Effector memory CD4-positive, alpha-beta T cell (primary cell): ENCODE data around the gene MYCBPAP.

Experiments
- DNase-seq, 3 donors: peaks; one replicate each; pipeline ENCODE4 v3.0.0-alpha.2; 2020
- H3K27ac ChIP-seq: 2 replicates; pipeline ENCODE4 v1.7.0; 2013; ENCODE audit warnings: mild to moderate bottlenecking, low read length, moderate library complexity; ENCODE audit not compliant: insufficient read depth, poor library complexity, severe bottlenecking
- H3K27me3 ChIP-seq: replicated peaks from 2 replicates; pipeline ENCODE4 v1.7.0; 2013; ENCODE audit warnings: mild to moderate bottlenecking, low read length; ENCODE audit not compliant: insufficient read depth, control insufficient read depth, poor library complexity, severe bottlenecking
- H3K36me3 ChIP-seq: 2 replicates; pipeline ENCODE4 v1.7.0; 2013; ENCODE audit warnings: mild to moderate bottlenecking, low read length, moderate library complexity; ENCODE audit not compliant: control insufficient read depth, insufficient read depth
- H3K4me1 ChIP-seq: 2 replicates; pipeline ENCODE4 v1.7.0; 2013; ENCODE audit warnings: low read length, mild to moderate bottlenecking; ENCODE audit not compliant: control insufficient read depth, insufficient read depth, poor library complexity, severe bottlenecking
- H3K4me3 ChIP-seq: 2 replicates; pipeline ENCODE4 v1.7.0; 2013; ENCODE audit warnings: low read length, low read depth, mild to moderate bottlenecking; ENCODE audit not compliant: insufficient read depth, poor library complexity, severe bottlenecking
- H3K9me3 ChIP-seq: 2 replicates; pipeline ENCODE4 v1.7.0; 2013; ENCODE audit warnings: mild to moderate bottlenecking, low read length, moderate library complexity; ENCODE audit not compliant: control insufficient read depth

Gene MYCBPAP

DNA sequence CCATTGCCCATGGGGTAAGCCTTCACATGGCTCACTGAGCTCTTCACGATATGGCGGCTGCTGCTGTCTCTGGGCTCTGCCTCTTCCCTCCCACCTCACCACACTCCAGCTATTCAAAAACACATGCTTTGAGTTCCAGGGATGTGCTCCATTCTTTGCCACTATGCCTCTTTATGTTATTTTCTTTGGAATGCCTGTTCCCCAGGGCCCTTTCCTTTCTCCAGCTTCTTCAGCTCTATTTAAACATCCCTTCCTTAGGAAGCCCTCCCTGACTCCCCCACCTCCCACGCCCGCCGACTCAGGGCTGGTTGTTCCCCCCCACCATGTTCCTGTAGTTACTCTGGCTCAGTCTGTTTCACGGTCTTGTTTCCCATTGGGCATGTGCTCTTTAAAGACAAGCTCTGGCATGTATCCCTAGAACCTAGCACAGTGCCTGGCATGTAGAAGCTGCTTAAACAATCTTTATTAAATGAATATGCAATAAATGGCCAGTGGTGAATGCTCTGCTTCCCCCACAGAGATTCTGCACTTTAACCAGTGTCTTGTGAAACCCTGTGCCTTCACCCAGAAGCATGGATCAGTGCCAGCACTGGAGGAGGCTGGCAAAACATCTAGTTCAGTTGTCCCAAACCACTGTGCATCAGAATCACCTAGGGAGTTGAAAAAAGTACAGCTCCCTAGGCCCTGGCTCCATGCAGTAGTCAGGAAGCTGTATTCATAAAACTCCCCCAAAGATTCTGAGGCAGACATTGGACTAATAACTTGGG lies 6.9 kb downstream of the MYCBPAP start:
- no peaks in the 10 kb centered on the region for H3K36me3 ChIP-seq
- no peaks in the 10 kb centered on the region for H3K9me3 ChIP-seq
- H3K27ac ChIP-seq: no peak overlapping the region
- H3K4me1 ChIP-seq: peaks cover 4% of the 10 kb centered on the region
- no peaks in the 10 kb centered on the region for H3K27me3 ChIP-seq
- no peak overlapping the region for H3K4me3 ChIP-seq
- DNase-seq: no peak

DNA sequence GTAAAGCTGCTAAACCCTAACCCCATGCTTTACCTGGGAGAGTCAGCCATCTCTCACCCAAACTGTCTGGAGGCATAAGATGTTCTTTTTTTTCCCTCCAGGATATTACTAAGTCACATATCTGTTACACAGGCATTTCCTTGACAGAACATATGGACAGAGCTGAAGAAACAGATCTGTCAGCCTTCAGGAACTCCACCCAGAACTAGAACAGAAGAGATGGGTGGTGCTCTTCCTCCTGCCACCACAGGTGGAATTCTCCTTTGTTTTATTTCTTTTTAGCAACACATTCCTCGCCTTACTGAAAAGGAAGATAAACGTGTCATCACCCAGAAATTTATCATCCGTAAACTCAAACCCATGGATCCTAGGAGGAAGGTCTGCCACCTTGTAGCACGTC lies 8.8 kb downstream of the MYCBPAP start:
- H3K4me1 ChIP-seq: no peaks in the 10 kb centered on the region
- no peak overlapping the region for H3K4me3 ChIP-seq
- DNase-seq: no peak
- H3K27ac ChIP-seq: no peak overlapping the region
- no peaks in the 10 kb centered on the region for H3K9me3 ChIP-seq
- H3K27me3 ChIP-seq: no peaks in the 10 kb centered on the region
- no peaks in the 10 kb centered on the region for H3K36me3 ChIP-seq

DNA sequence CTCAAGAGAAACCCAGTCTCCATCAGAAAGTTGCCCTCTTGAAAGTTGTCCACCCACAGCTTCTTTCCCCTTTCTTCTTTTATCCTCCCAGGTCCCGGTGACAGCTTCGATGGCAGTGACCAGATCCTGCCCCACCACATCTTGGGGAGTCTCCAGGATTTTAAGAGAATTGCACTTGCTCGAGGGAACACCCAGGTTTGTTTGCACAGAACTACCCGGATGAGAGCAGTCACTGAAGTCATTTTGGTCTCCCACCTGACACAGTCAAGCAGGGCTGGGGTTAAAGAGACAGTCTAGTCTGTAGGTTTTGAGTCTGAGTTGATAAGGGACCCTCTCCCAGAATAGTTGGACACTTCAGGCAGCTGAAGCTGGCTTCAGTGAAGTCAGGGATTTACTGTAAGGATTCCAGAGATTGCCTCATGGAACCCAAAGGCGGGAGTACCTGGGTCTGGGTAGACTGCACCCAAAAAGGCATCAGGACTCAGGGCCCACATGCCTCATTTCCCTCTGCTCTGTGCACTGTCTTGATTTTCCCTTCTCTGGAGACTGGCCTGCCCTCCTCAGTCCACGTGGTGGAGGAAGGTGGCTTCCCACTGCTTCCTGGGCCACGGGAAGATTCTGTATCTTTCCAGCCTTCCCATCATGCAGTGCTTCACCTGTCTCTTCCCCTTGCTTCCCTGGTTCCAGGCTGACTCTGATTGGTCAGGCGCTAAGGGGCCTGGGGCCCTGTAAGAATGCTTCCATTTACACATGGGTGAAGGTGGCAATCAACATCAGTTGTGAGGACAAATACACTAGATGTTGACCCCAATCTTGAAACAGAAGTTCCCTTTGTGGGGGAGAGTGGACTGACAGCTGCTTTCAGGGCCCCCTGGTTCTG lies 9.5 kb downstream of the MYCBPAP start:
- no peak for DNase-seq
- no peaks in the 10 kb centered on the region for H3K4me1 ChIP-seq
- H3K36me3 ChIP-seq: no peaks in the 10 kb centered on the region
- no peaks in the 10 kb centered on the region for H3K9me3 ChIP-seq
- H3K27ac ChIP-seq: no peak overlapping the region
- no peak overlapping the region for H3K4me3 ChIP-seq
- H3K27me3 ChIP-seq: no peaks in the 10 kb centered on the region

DNA sequence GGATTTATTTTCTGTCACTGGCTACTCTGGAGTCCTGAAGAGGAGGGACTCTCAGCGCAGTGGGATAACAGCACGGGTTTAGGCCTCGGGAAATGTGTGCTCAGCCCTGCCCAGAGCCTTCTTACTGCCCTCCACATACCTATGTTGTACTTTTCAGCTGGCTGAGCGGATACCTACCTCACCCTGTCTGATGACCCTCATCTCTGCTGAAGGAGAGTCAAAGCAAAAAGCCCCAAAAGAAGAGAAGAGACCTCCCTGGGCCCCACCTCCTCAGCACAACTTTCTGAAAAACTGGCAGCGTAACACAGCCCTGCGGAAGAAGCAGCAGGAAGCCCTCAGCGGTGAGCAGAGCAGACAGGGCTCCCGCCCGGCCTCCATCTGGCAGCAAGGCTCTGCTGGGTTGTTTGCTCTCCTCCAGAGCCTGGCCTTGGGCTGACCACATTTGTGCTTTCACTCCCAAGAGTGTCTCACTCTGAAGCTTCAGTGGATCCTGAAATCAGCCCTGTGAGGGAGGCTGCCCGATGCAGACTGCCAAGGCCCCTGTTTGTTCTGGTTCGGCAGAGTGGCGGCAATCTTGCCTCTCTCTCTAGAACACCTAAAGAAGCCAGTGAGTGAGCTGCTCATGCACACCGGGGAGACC lies 10.3 kb downstream of the MYCBPAP start:
- H3K27ac ChIP-seq: no peak overlapping the region
- H3K9me3 ChIP-seq: no peaks in the 10 kb centered on the region
- H3K4me3 ChIP-seq: no peak overlapping the region
- no peaks in the 10 kb centered on the region for H3K27me3 ChIP-seq
- no peaks in the 10 kb centered on the region for H3K36me3 ChIP-seq
- no peak for DNase-seq
- H3K4me1 ChIP-seq: no peaks in the 10 kb centered on the region

DNA sequence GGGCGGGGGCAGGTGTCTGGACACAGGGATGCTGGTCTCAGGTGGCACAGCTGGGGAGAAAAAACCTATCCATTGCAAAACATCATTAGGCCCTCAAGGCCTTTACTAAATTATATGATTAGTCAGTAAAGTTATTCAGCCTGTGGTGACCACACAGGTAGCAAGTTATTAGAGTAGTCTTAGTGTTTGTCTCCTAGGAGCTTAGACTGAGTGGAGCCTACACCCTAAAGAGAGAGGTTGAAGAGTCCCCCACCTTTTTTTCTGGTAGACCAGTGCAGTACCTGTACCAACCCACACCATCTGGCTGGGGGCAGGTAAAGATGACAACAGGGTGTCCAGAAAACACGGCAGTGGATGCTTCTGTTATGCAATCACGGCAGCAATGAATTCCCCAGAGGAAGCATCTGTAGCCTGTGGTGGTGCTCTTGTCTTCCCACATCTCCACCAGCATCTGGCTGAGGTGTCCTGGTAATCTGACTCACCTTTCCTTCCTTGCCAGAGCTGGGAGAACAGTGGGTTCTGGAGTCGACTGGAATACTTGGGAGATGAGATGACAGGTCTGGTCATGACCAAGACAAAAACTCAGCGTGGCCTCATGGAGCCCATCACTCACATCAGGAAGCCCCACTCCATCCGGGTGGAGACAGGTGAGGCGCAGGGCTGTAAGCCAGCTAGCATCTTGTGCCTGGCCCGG lies 11.0 kb downstream of the MYCBPAP start:
- no peak for DNase-seq
- Histone ChIP-seq H3K4me3 (no peak overlapping the region), H3K27ac (no peak overlapping the region), H3K4me1 (no peaks in the 10 kb centered on the region), H3K27me3 (no peaks in the 10 kb centered on the region), H3K36me3 (no peaks in the 10 kb centered on the region), H3K9me3 (no peaks in the 10 kb centered on the region)

DNA sequence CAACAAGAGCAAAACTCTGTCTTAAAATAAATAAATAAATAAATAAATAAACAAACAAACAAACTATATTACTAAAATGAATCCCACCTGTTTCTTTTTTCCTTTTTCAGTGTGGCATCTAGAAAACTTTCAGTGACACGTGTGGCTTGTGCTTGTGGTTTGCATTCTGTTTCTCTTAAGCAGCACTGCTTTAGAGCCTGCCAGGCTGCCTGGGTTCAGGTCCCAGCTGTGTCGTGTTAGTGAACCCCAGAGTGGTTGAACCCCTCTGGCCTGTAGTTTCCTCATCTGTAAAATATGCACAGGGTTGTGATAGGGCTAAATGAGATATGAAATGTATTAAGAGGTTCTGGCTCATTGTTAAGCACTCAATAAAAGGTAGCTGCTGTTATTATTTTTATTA lies 12.2 kb downstream of the MYCBPAP start:
- Histone ChIP-seq H3K4me1 (no peaks in the 10 kb centered on the region), H3K36me3 (no peaks in the 10 kb centered on the region), H3K27me3 (no peaks in the 10 kb centered on the region), H3K9me3 (no peaks in the 10 kb centered on the region), H3K27ac (no peak overlapping the region), H3K4me3 (no peak overlapping the region)
- DNase-seq: no peak

DNA sequence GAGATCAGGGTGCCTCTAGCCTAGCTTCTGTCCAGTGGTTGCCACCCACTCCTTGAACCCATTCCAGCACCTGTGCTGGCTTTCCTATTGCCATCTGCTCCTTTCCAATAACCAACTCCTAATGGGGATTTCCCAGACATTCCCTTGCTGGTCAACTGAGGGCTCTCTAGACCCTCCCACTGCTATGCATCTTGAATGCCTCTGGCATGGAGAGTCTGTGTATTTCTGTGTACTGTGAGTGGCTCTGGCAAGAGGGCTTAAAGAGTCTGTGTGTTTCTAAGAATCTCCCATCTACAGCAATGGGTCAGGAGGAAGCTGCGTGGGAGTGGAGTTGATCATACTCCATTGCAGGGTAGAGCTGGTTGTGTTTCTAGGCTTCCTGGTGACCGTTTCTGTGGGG lies 13.3 kb downstream of the MYCBPAP start:
- no peak overlapping the region for H3K27ac ChIP-seq
- no peak overlapping the region for H3K4me3 ChIP-seq
- no peaks in the 10 kb centered on the region for H3K36me3 ChIP-seq
- no peaks in the 10 kb centered on the region for H3K27me3 ChIP-seq
- no peaks in the 10 kb centered on the region for H3K4me1 ChIP-seq
- DNase-seq: no peak
- no peaks in the 10 kb centered on the region for H3K9me3 ChIP-seq

DNA sequence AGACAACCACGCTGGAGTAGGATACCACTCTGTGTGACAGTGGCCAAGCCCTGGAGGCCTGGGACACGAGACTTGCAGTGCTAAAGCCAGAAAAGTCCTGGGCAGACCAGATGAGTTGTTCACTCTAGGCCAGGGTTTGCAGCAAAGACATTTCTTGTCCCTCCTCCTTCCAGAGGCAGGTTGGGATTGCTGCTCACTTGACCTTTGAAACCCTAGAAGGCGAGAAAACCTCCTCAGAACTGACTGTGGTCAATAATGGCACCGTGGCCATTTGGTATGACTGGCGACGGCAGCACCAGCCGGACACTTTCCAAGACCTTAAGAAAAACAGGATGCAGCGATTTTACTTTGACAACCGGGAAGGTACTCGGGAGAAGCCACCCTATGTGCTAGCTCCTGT lies 14.5 kb downstream of the MYCBPAP start:
- no peaks in the 10 kb centered on the region for H3K9me3 ChIP-seq
- no peak overlapping the region for H3K27ac ChIP-seq
- no peak for DNase-seq
- H3K27me3 ChIP-seq: no peaks in the 10 kb centered on the region
- no peaks in the 10 kb centered on the region for H3K36me3 ChIP-seq
- H3K4me3 ChIP-seq: no peak overlapping the region
- no peaks in the 10 kb centered on the region for H3K4me1 ChIP-seq

DNA sequence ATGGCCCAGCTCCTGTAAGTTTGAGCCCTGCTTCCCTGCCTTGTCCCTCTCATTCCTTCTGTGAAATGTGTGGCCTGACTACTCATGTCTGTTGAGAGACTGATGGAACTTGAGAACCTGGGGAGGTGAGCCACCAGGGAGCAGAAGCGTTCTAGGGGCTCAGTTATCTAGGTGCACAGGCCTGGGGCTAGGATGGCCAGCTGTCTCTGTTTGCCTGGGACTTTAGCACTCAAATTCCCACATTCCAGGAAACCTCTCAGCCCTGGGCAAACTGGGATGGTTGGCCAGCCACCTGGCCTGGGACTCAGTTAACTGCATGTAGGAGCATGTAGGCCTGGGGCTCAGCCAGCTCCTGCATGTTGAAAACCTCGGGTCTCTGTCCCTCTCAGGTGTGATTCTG lies 15.0 kb downstream of the MYCBPAP start:
- no peaks in the 10 kb centered on the region for H3K4me1 ChIP-seq

More for the DNA sequence above, 15.0 kb downstream of the MYCBPAP start:
- H3K9me3 ChIP-seq: no peaks in the 10 kb centered on the region
- H3K4me3 ChIP-seq: no peak overlapping the region
- H3K27me3 ChIP-seq: no peaks in the 10 kb centered on the region
- no peak overlapping the region for H3K27ac ChIP-seq
- no peak for DNase-seq
- H3K36me3 ChIP-seq: no peaks in the 10 kb centered on the region
